GM18873 (cell line): ENCODE results near the gene DIPK2A.
A peak's percentile ranks its signal among the peaks of the same experiment; 100 is the strongest.

Experiments
- ATAC-seq: cut with Tn5 transposase; IDR thresholded peaks from one replicate; pipeline ENCODE4 v1.9.1; 2021; ENCODE audit warnings: mild to moderate bottlenecking, moderate library complexity, moderate number of reproducible peaks; ENCODE audit not compliant: unreplicated experiment, low FRiP score

The DIPK2A gene

DNA sequence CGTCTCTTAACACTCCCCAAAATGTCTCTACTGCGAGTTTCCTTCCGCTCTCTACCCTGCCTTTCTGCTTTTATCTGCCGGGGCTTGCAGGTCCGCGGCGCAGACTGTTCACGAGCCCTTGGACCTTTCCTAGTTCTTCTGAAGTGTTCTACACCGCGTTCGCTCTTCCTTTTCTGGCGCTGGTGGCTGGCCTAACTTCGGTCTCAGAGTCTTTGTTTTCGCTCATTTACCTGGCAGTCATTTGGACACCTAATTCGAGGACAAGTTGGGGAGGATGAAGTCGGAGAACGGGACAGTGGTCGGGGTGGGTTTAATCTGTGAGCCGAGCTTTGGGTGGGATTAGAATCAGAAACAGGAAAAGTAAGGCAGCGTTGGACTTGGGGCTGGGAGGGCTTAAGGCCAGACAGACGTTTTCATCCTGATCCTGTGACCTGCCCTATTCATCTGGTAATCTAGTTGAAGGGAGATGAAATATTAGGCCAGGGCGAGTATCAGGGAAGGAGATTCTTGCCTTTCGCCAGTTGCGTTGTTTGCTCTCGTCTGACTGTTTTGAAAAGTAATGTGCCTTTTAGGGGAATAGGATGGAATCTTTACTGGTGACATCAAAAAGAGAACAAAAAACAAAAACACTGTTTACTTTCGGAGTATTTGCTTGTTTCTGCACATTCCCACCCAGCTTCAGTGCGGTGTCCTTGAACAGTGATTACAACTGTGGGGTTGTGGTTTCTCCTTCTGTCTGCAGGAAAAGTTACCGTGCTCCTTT lies 1.8 kb downstream of the DIPK2A start:
- peak; percentile 33 for ATAC-seq

DNA sequence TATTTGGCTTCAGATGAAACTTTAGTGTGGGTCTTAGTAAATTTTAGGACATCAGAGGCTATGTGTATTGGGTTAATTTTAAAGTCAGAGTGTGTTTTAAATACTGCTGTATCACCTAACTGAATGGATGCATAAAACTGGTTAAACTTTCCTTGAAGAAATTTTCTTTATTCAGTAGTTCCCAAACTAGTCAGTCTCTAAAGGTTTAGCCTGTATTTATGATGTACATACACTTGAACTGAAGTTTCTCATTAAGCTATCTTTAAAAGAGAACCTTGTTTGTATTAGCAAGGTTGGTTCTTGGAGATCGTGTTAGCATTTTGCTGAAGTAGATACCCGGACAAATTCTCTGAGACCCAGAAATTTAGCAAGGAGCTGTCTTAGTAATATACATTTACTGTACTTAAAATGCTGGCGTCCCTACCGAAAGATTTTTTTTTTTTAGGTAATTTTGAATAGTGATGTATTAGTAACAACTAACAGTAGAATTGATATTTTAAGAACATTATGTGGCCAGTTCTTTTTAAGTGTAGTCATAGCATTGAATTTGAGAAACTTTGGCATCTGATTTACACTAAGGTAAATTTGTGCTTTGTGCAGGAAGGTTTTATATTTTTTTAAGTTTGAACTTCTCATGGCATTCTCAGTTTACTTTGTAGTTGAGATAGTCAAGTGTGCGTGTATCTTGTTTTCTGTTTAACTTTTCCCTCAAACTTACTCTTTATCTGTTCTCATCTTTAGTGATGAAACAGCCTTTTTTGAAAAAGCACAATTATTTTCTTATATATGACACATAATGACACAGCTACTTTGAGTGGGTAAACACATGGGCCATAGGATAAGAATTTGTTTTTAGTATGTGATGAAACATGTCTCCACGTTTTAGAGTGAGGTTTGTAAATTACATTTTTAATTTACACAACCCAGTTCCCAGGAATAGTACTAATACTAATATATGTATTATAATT lies 2.9 kb downstream of the DIPK2A start:
- ATAC-seq, result no peak

DNA sequence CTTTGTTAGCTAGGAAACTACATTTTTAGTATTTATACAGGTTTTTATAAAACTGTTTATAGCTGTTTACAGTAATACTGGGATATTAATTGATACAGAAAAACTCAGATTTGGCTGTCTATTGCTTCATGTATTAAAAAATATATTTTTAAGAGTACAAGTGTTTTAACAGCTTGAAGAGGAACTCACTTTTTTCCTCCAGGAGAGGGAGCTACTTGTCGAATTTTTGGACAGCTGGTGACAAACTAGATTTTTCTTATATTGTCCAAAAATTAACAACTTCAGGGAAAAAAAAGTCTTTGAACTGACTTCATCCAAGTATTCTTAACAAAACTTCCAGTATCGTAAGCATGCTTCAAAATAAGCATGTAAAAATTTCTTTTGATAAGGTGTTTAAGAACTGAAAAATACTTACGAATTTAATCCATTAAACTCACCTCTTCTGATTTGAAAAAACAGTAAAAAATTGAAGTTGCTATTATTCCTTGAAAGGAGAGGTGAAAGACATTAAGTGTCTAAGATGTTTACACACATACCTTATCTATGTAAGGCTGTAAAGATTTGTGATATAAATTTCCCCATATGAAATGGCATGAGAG lies 4.0 kb downstream of the DIPK2A start:
- no peak for ATAC-seq

DNA sequence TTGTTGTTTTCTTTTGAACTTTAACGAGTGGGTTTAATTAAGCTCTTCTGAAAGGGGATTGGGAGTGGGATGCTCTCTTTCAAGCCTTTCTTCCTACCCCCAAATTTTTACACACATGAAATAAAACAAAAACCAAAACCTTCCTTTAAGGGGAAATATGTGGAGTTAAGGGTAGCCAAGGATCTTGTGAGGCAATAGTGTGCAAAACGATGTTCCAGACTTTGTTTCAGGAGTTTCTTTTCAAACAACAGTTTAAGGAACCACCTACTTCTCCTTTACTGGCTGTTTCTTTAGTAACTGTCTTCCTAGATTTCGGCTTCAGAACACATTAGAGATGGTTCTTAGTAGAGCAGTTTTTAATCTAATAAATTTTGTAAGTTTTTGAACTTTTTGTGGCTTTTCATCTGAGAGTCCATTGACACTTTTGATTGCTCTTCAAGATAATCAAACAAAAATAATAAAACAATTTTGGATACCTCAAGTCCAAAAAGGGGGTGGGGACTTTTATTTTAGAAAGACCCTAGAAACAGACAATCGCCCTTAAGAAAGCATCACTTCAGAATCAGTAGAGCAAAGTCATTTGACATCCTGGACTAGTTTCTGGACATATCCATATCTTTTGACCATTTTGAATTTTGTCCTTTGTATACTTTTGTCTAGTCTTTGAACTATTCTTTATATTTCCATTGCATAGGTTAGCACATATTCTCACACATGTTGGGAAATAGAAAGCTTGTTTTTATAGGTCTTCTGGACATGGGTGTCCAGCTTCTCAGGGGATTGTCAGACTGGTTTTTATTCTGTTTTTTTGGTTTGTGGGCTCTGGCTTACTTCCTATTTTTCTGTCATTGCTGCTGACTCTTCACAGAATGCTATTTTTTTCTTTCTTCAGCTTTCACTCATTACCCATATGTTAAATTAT lies 6.0 kb downstream of the DIPK2A start:
- peak; percentile 36 for ATAC-seq

DNA sequence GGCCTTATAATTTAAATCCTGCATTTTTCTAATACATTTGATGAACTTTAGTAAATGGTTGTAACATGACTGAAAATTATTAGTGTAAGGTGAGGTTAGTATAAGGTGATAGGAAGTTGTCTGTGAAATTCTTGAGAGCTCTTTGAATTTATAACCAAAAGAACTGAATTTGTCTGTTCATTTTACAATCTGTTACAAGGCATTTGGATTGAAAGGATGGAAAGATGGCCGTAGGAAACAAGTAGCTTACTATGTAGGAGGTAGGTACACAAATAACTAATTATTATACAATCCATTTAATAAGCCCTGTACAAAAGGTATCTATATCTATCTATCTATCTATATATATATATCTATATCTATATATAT lies 6.6 kb downstream of the DIPK2A start:
- no peak for ATAC-seq

DNA sequence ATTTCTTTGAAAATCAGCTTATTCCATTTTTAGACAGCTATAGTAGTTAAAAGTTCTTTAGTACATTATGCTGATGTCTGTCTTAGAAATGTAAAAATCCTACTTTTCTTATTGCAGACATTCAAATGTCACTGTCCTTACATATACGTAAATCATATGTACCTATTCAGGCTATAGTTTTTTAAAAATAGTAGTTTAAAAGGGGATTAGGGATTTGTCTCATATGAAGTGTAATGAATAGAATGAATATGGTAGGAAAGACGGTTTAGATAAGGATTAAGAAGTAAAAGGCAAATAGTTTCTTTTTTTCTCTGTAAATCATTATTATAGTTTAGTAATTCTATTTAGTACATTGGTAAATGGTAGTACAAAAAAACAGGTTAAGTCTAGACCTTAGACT lies 7.4 kb downstream of the DIPK2A start:
- ATAC-seq, result no peak

DNA sequence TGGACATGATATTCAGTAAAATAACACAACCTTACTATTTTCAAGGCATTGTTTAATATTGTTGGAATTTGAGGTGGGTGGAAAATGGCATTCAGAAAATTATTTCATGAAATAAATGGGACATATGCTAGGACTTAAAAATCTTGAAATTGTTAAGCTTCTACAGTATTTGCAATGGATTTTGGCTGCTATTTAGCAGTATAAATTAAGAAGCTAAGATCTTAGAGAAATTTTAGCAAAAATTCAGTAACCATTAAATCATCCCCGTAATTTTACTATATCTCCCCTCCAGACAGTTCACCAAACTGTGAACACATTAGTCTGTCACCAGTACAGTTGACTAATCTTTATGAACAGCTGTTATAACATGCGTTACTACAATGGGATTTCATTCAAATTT lies 8.2 kb downstream of the DIPK2A start:
- no peak for ATAC-seq

DNA sequence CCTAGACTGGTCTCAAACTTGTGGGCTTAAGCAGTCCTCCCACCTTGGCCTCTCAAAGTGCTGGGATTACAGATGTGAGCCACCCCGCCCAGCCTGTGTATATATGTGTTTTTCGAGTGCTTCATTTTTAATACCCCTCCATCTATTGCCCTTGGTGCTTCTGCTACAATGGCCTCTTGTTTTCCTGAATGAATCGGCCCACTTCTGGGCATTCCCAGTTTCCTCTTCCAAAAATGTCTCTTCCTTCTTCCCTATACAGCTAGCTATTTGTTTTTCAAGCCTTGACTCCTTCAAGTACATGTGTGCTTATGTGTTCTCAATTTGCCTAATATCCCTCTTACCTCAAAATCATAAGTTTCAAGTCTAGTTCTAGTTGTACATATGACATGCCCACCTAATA lies 16.7 kb downstream of the DIPK2A start:
- ATAC-seq, result no peak

DNA sequence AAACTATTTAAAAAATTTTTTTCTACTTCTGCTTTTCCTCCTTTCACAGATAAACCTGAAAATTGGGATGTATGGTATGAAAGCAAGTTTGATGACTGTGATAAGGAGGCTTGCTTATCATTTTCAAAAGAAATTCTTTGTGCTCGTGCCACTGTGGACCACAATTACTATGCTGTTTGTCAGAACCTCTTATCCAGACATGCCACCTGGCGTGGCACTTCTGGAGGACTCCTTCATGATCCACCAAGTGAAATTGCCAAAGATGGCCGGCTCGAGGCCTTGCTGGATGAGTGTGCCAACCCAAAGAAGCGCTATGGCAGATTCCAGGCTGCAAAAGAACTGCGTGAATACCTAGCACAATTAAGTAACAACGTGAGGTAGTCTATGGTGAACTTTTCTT lies 17.8 kb downstream of the DIPK2A start:
- no peak for ATAC-seq

DNA sequence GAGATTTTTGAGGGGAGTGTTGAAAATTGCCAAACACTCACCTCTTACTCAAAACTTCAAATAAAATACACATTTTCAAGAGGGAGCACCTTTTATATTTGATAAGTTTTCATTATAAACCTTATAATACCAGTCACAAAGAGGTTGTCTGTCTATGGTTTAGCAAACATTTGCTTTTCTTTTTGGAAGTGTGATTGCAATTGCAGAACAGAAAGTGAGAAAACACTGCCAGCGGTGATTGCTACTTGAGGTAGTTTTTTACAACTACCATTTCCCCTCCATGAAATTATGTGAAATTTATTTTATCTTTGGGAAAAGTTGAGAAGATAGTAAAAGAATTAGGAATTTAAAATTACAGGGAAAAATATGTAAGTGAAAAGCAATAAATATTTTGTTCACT lies 20.1 kb downstream of the DIPK2A start:
- ATAC-seq, result no peak

DNA sequence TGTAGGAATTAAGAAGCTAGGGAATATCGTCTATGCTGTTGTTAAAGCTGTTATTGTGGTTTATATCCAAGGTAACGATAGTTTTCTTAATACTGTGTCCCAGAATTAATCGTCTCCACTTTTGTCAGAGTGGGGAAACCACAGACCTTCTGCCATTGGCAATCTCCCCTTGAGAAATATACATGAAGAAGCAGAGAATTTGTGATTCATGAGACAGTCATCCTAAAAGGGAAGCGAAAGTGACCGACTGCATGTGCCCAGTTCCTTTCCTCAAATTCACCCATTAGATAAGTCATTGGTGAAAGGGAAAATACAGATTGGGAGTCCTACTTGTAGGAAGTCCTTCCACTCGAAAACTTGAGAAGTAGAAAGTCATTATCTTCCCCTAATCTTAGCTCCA lies 26.6 kb downstream of the DIPK2A start:
- peak; percentile 58 for ATAC-seq

DNA sequence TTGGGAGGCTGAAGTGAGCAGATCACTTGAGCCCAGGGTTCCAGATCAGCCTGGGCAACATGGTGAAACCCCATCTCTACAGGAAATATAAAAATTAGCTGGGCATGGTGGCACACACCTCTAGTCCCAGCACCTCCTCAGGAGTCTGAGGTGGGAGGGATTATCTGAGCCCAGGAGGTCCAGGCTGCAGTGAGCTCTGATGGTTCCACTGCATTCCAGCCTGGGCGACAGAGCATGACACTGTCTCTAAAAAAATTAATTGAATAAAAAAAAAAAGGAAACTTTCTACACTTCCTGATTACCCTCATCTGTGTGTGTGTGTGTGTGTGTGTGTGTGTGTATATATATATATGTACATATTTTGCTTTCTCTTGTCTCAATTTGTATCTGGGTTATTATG lies 31.4 kb downstream of the DIPK2A start:
- ATAC-seq, result no peak

DNA sequence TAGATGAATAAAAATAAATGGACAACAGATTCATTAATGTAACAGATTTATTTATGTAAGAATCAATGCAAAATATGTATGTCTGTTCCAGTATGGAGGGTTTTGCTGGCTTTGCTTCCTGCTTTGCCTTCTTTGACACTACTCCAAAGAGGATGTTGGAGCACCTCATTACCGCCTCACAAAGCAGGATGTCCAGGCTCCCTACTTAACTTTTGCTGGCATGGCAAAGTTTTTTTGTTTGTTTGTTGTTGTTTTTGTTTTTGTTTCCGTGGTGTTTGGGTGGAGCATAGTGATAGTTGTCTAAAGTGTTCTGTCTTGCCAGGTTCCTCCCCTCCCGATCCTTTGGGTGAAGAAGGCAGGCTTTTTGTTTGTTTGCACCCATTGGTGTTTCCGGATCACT lies 38.7 kb downstream of the DIPK2A start:
- no peak for ATAC-seq

DNA sequence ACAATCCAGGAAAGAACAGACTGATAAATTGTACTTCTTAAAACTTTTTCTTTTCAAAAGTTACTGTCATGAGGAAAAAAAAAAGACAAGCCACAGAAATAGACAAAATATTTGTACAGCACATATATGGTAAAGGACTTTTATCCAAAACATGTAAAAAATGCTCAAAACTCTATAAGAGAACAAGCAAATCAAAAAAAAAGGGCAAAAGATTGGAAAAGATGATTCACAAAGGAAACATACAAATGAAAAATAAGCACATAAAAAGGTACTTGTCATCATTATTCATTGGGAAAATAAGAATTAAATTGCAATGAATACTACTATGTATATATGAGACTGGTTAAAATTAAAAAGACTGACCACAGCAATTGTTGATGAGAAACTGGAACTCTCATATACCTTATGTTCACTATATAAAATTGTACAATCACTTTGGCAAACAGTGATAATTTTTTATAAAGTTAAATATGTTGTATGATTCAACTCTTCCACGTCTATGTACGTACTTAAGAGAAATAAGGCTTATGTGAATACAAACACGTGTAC lies 39.7 kb downstream of the DIPK2A start:
- no peak for ATAC-seq

DNA sequence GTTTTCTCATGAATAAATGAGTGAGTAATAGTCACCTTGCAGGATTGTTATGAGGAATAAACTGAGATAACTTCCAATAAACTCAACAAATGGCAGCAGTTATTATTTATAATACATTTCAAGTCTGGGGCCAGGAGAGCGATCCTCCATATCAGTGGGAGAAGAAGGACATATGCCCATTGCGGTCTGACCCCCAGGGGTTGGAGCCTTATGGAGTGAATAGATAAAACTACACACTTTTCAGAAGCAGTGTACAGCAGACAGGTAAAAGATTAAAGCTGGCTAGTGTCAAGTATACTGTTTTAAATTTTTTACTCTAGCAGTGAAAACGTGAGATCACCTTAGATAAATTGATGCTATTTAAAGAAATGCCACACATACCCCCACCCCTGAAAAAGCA lies 43.5 kb downstream of the DIPK2A start:
- ATAC-seq, result no peak

DNA sequence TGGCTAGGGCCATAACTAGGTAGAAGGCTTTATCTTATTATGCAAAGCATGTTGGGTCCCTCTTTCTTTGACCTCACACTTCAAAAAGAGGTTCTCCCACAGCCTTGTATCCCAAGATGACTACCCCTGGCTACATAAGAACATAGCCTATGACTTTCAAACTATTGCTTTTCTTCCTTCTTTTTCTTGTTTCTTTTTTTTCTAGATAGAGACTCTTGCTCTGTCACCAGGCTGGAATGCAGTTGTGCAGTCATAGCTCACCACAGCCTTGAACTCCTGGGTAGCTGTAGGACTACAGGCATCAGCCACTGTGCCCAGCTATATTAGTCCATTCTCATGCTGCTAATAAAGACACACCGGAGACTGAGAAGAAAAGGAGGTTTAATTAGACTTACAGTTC lies 47.2 kb downstream of the DIPK2A start:
- ATAC-seq, result no peak
